ENCODE measurements around the gene NRARP.
"Not testable (repeated sequence)": the region's sequence is repeated elsewhere in the genome, so short reads cannot be mapped to it uniquely, and the experiment has no call there.

Gene NRARP

GRCh38 chr9:137276473-137277328 is 25.4 kb downstream of the NRARP start:
- DNase-seq (ENCODE audit: low read depth) = no peak

- no peak for DNase-seq (ENCODE audit: low read depth)
Measured at GRCh38 chr9:137275588-137276472, 26.2 kb downstream of the NRARP start.

- no peak for DNase-seq (ENCODE audit: low read depth)
Measured at GRCh38 chr9:137275203-137275587, 26.9 kb downstream of the NRARP start.

- no peak for DNase-seq (ENCODE audit: low read depth)
Measured at GRCh38 chr9:137273611-137274320, 28.3 kb downstream of the NRARP start.

- DNase-seq (ENCODE audit: low read depth) = no peak
Measured at GRCh38 chr9:137273095-137273490, 29.0 kb downstream of the NRARP start.

- DNase-seq (ENCODE audit: low read depth) = no peak
Measured at GRCh38 chr9:137272241-137273094, 29.6 kb downstream of the NRARP start.

GRCh38 chr9:137271696-137272076 is 30.4 kb downstream of the NRARP start:
- no peak for DNase-seq (ENCODE audit: low read depth)

- no peak for DNase-seq (ENCODE audit: low read depth)
Measured at GRCh38 chr9:137270929-137271695, 31.0 kb downstream of the NRARP start.

- no peak for DNase-seq (ENCODE audit: low read depth)
Measured at GRCh38 chr9:137269231-137269772, 32.8 kb downstream of the NRARP start.

- DNase-seq (ENCODE audit: low read depth) = no peak
Measured at GRCh38 chr9:137268538-137269201, 33.4 kb downstream of the NRARP start.

- DNase-seq (ENCODE audit: low read depth) = no peak
Measured at GRCh38 chr9:137267933-137268355, 34.1 kb downstream of the NRARP start.

- DNase-seq (ENCODE audit: low read depth) = no peak
Measured at GRCh38 chr9:137266585-137267453, 35.3 kb downstream of the NRARP start.

- no peak for DNase-seq (ENCODE audit: low read depth)
Measured at GRCh38 chr9:137266162-137266527, 35.9 kb downstream of the NRARP start.

GRCh38 chr9:137265496-137266161 is 36.4 kb downstream of the NRARP start:
- no peak for DNase-seq (ENCODE audit: low read depth)

GRCh38 chr9:137264067-137264466 is 38.0 kb downstream of the NRARP start:
- no peak for DNase-seq (ENCODE audit: low read depth)

- no peak for DNase-seq (ENCODE audit: low read depth)
Measured at GRCh38 chr9:137263506-137263905, 38.6 kb downstream of the NRARP start.

GRCh38 chr9:137262909-137263285 is 39.2 kb downstream of the NRARP start:
- no peak for DNase-seq (ENCODE audit: low read depth)

GRCh38 chr9:137262173-137262908 is 39.7 kb downstream of the NRARP start:
- not testable (repeated sequence) for DNase-seq (ENCODE audit: low read depth)
